NCI-H510A treated with DMSO at 0.1 percent for 48 hours (cell line): Measurements from ENCODE around the gene CSNK1D.

Experiments
- DNase-seq: peaks from one replicate; lab custom pipeline; 2025; lab: John Stamatoyannopoulos, UW

The CSNK1D gene

GRCh38 chr17:82227629-82228277 is 45.7 kb downstream of the CSNK1D start:
- DNase-seq: no peak

GRCh38 chr17:82226809-82227628 is 46.5 kb downstream of the CSNK1D start:
- DNase-seq: no peak

- no peak for DNase-seq
Observed at GRCh38 chr17:82226146-82226808, 47.2 kb downstream of the CSNK1D start.

- no peak for DNase-seq
Observed at GRCh38 chr17:82225368-82226029, 48.0 kb downstream of the CSNK1D start.

- DNase-seq: no peak
Observed at GRCh38 chr17:82224666-82225065, 48.8 kb downstream of the CSNK1D start.

- DNase-seq: no peak
Observed at GRCh38 chr17:82223517-82223916, 50.0 kb downstream of the CSNK1D start.

- no peak for DNase-seq
Observed at GRCh38 chr17:82222816-82223215, 50.7 kb downstream of the CSNK1D start.

GRCh38 chr17:82221341-82221902 is 52.1 kb downstream of the CSNK1D start:
- no peak for DNase-seq

- DNase-seq: no peak
Observed at GRCh38 chr17:82219753-82220709, 53.5 kb downstream of the CSNK1D start.

GRCh38 chr17:82219083-82219482 is 54.4 kb downstream of the CSNK1D start:
- no peak for DNase-seq

- DNase-seq: no peak
Observed at GRCh38 chr17:82218349-82219075, 55.0 kb downstream of the CSNK1D start.

- DNase-seq: no peak
Observed at GRCh38 chr17:82217530-82218204, 55.8 kb downstream of the CSNK1D start.

- DNase-seq: no peak
Observed at GRCh38 chr17:82217120-82217529, 56.4 kb downstream of the CSNK1D start.

- DNase-seq: no peak
Observed at GRCh38 chr17:82216301-82217119, 57.0 kb downstream of the CSNK1D start.

- no peak for DNase-seq
Observed at GRCh38 chr17:82215972-82216300, 57.6 kb downstream of the CSNK1D start.

- no peak for DNase-seq
Observed at GRCh38 chr17:82215095-82215971, 58.2 kb downstream of the CSNK1D start.

GRCh38 chr17:82214012-82214628 is 59.4 kb downstream of the CSNK1D start:
- no peak for DNase-seq
